Activated CD4-positive, CD25-positive, alpha-beta regulatory T cell treated with anti-CD3 and anti-CD28 coated beads, Interleukin-2, amount 50 U/mL, for 24 hours (primary cell): ENCODE measurements around the gene MYO19.
"Not testable (repeated sequence)": the region's sequence is repeated elsewhere in the genome, so short reads cannot be mapped to it uniquely, and the experiment has no call there.

Experiments used
- ATAC-seq, 2 donors: fragments of 150-1000 bp; cut with Tn5 transposase; one replicate each; pipeline ENCODE4 v1.10.0; 2021; ENCODE audit warnings: mild to moderate bottlenecking in 1 of 2, moderate library complexity in 1 of 2

MYO19 gene

DNA sequence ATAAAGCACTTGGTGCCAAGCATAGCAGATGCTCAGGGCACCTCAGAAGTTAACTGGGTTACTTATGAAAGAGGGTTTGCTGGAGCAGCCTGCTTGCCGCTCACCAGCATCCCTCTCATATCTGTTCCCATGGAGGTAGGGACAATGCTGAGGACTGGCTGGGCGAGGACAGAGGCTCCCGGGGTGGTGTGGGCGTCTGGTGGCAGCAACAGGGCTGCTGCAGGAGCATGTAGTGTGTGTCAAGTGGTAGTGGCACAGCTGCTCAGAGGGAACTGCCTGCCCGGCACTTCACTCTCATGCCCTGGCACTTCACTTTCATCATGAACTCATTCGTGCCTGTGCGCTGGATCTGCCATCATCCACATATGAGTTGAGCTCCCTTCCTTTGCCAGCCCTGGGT lies 75.1 kb downstream of the MYO19 start:
- no peak for ATAC-seq

DNA sequence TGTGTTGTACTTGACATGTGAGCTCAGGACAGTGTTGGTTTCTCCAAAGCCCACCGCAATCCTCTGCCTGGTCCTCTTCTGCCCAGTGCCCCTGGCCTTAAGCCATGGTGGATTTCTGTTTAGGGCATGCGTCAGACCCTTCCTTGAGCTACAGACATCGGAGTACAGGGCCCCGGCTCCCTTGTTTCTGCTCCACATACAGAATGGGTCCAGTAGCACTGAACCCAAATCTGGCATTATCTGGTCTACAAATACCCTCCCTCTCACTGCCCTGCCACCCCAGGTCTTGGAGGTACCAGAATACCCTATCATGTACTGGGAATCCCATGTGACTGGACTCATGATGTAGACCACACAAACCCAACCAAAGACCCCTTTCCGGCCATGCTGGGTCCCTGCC lies 75.6 kb downstream of the MYO19 start:
- ATAC-seq: no peak

DNA sequence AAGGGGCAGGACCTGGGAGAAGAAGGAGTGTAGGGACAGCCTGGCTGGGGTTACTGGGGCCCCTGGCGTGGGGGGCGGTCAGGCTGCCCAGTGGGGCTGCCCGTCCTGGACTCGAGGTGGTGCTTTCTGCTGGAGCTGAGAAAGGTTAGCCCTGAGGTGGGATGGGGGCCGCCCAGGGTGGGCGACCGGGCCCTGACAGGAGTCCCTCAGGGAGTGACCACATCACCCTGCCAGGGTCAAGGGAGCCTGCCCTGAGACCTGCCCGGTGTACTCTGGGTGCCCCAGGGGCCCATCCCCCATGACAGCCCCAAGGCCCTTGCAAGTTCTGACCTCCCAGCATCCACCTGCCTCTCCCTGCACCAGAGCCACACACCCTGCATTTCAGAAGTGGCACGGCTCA lies 77.0 kb downstream of the MYO19 start:
- ATAC-seq: not testable (repeated sequence)

DNA sequence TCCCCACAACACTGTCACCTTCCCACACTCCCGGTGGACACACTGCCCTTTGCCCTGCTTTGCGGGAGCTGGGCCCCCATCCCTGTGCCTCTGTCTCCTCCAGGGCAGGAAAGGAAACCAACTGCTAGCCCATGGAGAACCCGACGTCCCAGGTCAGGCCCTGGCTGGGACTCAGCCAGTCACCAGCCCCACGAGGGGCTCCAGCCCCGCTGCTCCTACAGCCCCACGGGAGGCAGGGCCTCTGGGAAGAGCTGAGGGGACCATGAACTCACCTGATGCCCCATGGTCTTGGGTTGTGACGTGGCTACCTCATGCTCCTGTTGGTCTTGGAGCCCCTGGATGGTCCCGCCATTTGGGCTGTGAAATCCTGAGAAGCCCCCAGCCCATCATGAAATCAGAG lies 81.8 kb downstream of the MYO19 start:
- ATAC-seq: not testable (repeated sequence)

DNA sequence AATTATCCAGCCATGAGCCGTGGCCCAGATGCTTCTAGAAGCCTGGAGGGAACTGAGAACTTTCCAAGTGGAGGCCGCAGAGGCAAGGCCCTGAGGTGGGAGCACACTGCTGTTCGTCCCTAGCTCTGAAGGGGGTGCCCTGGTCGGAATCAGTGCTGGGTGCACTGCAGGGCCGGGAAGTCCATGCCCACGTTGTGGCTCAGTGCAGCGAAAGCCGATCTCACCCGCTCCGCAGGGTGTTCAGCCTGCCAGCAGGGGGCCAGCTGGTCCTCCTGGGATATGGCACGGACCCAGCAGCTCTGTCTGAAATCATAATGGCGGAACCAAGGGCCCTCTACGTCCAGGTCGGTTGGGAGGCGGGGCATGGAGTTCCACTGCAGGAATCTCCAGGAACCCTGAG lies 84.7 kb downstream of the MYO19 start:
- ATAC-seq: not testable (repeated sequence)
